Prostate gland (tissue), 2 donors: ENCODE measurements around the gene U2AF2.

Experiments used
- POLR2A ChIP-seq: fragments of 450-650 bp; IDR thresholded peaks from one replicate; pipeline ENCODE4 v1.6.1; 2016; ENCODE audit warnings: antibody characterized with exemption, mild to moderate bottlenecking
- POLR2AphosphoS5 ChIP-seq: sonication (generic); formaldehyde crosslinking; IDR thresholded peaks from one replicate; pipeline ENCODE4 v1.6.1; 2017; ENCODE audit warnings: antibody characterized with exemption
- TF ChIP-seq, protein P1 (sequence below), 4 experiments: fragments of 200-600 bp in 2 of 4; fragments of 450-650 bp in 2 of 4; sonication (generic) in 2 of 4; IDR thresholded peaks; 1 replicate in 3 of 4; 2 replicates in 1 of 4; pipeline ENCODE4 v1.5.1; 2016 to 2019; ENCODE audit warnings: antibody characterized with exemption in 4 of 4, mild to moderate bottlenecking in 2 of 4, moderate library complexity in 2 of 4

DNA sequence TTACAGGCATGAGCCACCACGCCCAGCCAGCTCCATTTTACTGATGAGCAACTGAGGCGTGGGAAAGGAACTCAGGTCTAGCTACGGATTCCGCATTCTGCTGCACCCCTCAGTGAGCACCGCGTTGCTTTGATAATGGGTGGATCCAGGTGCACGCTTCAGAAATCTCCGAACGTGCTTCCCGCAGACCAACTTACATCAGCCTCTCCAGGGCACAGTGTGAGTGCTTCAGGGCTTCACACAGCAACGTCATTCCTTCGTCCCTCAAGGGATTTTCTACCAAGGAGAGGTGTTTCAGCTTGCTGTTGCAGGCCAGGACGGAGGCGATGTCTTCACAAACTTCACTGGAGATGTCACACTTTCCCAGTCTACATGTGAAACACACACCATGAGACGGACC is 61.7 kb downstream of the U2AF2 start:
- TF ChIP-seq POLR2AphosphoS5 (no peak), POLR2A (no peak)
- TF ChIP-seq, protein P1, sequence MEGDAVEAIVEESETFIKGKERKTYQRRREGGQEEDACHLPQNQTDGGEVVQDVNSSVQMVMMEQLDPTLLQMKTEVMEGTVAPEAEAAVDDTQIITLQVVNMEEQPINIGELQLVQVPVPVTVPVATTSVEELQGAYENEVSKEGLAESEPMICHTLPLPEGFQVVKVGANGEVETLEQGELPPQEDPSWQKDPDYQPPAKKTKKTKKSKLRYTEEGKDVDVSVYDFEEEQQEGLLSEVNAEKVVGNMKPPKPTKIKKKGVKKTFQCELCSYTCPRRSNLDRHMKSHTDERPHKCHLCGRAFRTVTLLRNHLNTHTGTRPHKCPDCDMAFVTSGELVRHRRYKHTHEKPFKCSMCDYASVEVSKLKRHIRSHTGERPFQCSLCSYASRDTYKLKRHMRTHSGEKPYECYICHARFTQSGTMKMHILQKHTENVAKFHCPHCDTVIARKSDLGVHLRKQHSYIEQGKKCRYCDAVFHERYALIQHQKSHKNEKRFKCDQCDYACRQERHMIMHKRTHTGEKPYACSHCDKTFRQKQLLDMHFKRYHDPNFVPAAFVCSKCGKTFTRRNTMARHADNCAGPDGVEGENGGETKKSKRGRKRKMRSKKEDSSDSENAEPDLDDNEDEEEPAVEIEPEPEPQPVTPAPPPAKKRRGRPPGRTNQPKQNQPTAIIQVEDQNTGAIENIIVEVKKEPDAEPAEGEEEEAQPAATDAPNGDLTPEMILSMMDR (IDR thresholded peaks at IDR 0.05), result no peak
